Measurements from ENCODE around the gene COL5A1.
A peak's percentile ranks its signal among the peaks of the same experiment; 100 is the strongest.

COL5A1 gene

GRCh38 chr9:134774410-134774809, 132.8 kb downstream of the COL5A1 start:
- no peak for DNase-seq

GRCh38 chr9:134775081-134775951, 133.7 kb downstream of the COL5A1 start:
- no peak for DNase-seq

- DNase-seq: no peak
Measured at GRCh38 chr9:134776080-134776796, 134.6 kb downstream of the COL5A1 start.

- DNase-seq: no peak
Measured at GRCh38 chr9:134777153-134777552, 135.6 kb downstream of the COL5A1 start.

GRCh38 chr9:134778156-134778555, 136.6 kb downstream of the COL5A1 start:
- no peak for DNase-seq

- peak; percentile 87 for DNase-seq
Measured at GRCh38 chr9:134778841-134779411, 137.3 kb downstream of the COL5A1 start.

- DNase-seq: no peak
Measured at GRCh38 chr9:134779640-134780039, 138.0 kb downstream of the COL5A1 start.

- DNase-seq: no peak
Measured at GRCh38 chr9:134781591-134782302, 140.1 kb downstream of the COL5A1 start.

GRCh38 chr9:134782921-134783698, 141.5 kb downstream of the COL5A1 start:
- DNase-seq: no peak

GRCh38 chr9:134783699-134784039, 142.1 kb downstream of the COL5A1 start:
- DNase-seq: no peak

GRCh38 chr9:134784577-134785305, 143.1 kb downstream of the COL5A1 start:
- no peak for DNase-seq

- peak; percentile 82 for DNase-seq
Measured at GRCh38 chr9:134785325-134786108, 143.9 kb downstream of the COL5A1 start.

- DNase-seq: no peak
Measured at GRCh38 chr9:134787601-134788531, 146.3 kb downstream of the COL5A1 start.

GRCh38 chr9:134789168-134789567, 147.6 kb downstream of the COL5A1 start:
- DNase-seq: no peak

- DNase-seq: no peak
Measured at GRCh38 chr9:134791009-134791408, 149.4 kb downstream of the COL5A1 start.

GRCh38 chr9:134792627-134793026, 151.0 kb downstream of the COL5A1 start:
- no peak for DNase-seq

GRCh38 chr9:134793288-134794188, 151.9 kb downstream of the COL5A1 start:
- DNase-seq: no peak

GRCh38 chr9:134794663-134795370, 153.2 kb downstream of the COL5A1 start:
- no peak for DNase-seq

Measured in left hindlimb (tissue), 1 donor.